ENCODE measurements around the gene SPRYD4.

GRCh38 chr12:56469007-56469930, 891 bp downstream of the SPRYD4 start:
- no peak for TF ChIP-seq CTCF (conservative IDR thresholded peaks at IDR 0.05)
- no peak for TF ChIP-seq ZFX (IDR thresholded peaks at IDR 0.05)
